GM23338 (cell line): ENCODE results near the gene VPS54. TPM values are rescaled to one million over a fixed set of nuclear protein-coding genes. Genes with fewer than 3 reads are reported as not detected.

ENCODE experiments used
- ATAC-seq: fragments of 200-7000 bp; cut with Tn5 transposase; 3 replicates; pipeline ENCODE4 v1.9.1; 2020
- DNase-seq: peaks from one replicate; pipeline ENCODE4 v3.0.0-alpha.2; 2015; ENCODE audit warnings: low spot score
- H2AFZ ChIP-seq: fragments of 200-600 bp; sonication (generic); 2 replicates; pipeline ENCODE4 v1.8.0; 2016; ENCODE audit warnings: antibody characterized with exemption, mild to moderate bottlenecking, moderate library complexity
- H3F3A ChIP-seq: fragments of 200-600 bp; sonication (generic); replicated peaks from 2 replicates; pipeline ENCODE4 v1.8.0; 2017; ENCODE audit warnings: antibody characterized with exemption, mixed run types, low read depth
- H3K27ac ChIP-seq: fragments of 200-600 bp; sonication (generic); 2 replicates; pipeline ENCODE4 v1.6.1; 2016; ENCODE audit warnings: low read depth
- H3K27me3 ChIP-seq: fragments of 200-600 bp; sonication (generic); 2 replicates; pipeline ENCODE4 v1.8.0; 2016; ENCODE audit warnings: mild to moderate bottlenecking, mixed run types, moderate library complexity; ENCODE audit not compliant: insufficient read depth
- H3K36me3 ChIP-seq: fragments of 200-600 bp; sonication (generic); 2 replicates; pipeline ENCODE4 v1.8.0; 2016; ENCODE audit warnings: mild to moderate bottlenecking; ENCODE audit not compliant: insufficient read depth
- H3K4me1 ChIP-seq: fragments of 200-600 bp; sonication (generic); 2 replicates; pipeline ENCODE4 v1.8.0; 2016; ENCODE audit warnings: mild to moderate bottlenecking, moderate library complexity; ENCODE audit not compliant: insufficient read depth
- H3K4me2 ChIP-seq: fragments of 200-600 bp; sonication (generic); 2 replicates; pipeline ENCODE4 v1.7.1; 2017; ENCODE audit warnings: mixed run types
- H3K4me3 ChIP-seq: fragments of 200-600 bp; sonication (generic); 2 replicates; pipeline ENCODE4 v1.6.1; 2016; ENCODE audit warnings: mixed run types
- H3K79me2 ChIP-seq: fragments of 200-600 bp; sonication (generic); replicated peaks from 2 replicates; pipeline ENCODE4 v1.8.0; 2017; ENCODE audit warnings: mild to moderate bottlenecking; ENCODE audit not compliant: insufficient read depth
- H3K9me2 ChIP-seq: fragments of 200-600 bp; sonication (generic); 2 replicates; pipeline ENCODE4 v1.8.0; 2017; ENCODE audit not compliant: insufficient read depth
- H4K20me1 ChIP-seq: fragments of 200-600 bp; sonication (generic); replicated peaks from 2 replicates; pipeline ENCODE4 v1.8.0; 2017; ENCODE audit warnings: mild to moderate bottlenecking; ENCODE audit not compliant: insufficient read depth
- H3K27ac Mint-ChIP-seq: 2 replicates; pipeline ENCODE4 v1.8.0; 2020; ENCODE audit warnings: inconsistent platforms, mild to moderate bottlenecking, moderate library complexity, mixed read lengths
- H3K27me3 Mint-ChIP-seq: 3 replicates; pipeline ENCODE4 v1.8.0; 2022; ENCODE audit warnings: low read depth, mild to moderate bottlenecking, moderate library complexity, mixed read lengths, inconsistent platforms; ENCODE audit not compliant: insufficient read depth, poor library complexity
- H3K36me3 Mint-ChIP-seq: 3 replicates; pipeline ENCODE4 v1.8.0; 2021; ENCODE audit warnings: low read depth, mild to moderate bottlenecking, inconsistent platforms, moderate library complexity, mixed read lengths
- H3K4me1 Mint-ChIP-seq: 3 replicates; pipeline ENCODE4 v1.8.0; 2020; ENCODE audit warnings: mild to moderate bottlenecking, inconsistent platforms, mixed read lengths
- H3K4me3 Mint-ChIP-seq: 3 replicates; pipeline ENCODE4 v1.8.0; 2021; ENCODE audit warnings: moderate library complexity, mild to moderate bottlenecking, inconsistent platforms, mixed read lengths
- H3K9me3 Mint-ChIP-seq: 3 replicates; pipeline ENCODE4 v1.8.0; 2020; ENCODE audit warnings: moderate library complexity, mild to moderate bottlenecking, inconsistent platforms, mixed read lengths
- CREB1 ChIP-seq: fragments of 250-450 bp; sonication (Bioruptor Pico); IDR thresholded peaks from 2 replicates; pipeline ENCODE4 v1.5.0; 2020; ENCODE audit warnings: low read depth, mild to moderate bottlenecking, moderate library complexity
- CTCF ChIP-seq, 2 experiments: fragments of 200-600 bp in 1 of 2; sonication (generic) in 1 of 2; conservative IDR thresholded peaks; 2 replicates each; pipeline versions ENCODE4 v1.5.1 to v1.6.1; 2016 to 2017; ENCODE audit warnings: antibody characterized with exemption in 2 of 2, low read depth in 2 of 2, mild to moderate bottlenecking in 2 of 2, moderate library complexity in 1 of 2
- ETS1 ChIP-seq: IDR thresholded peaks from 2 replicates; pipeline ENCODE4 v1.6.1; 2016; ENCODE audit warnings: antibody characterized with exemption
- EZH2 ChIP-seq: fragments of 200-600 bp; sonication (generic); IDR thresholded peaks from one replicate; pipeline ENCODE4 v1.8.0; 2017; ENCODE audit warnings: antibody characterized with exemption, mild to moderate bottlenecking, low read depth; ENCODE audit not compliant: unreplicated experiment
- EZH2phosphoT487 ChIP-seq: fragments of 200-600 bp; sonication (generic); IDR thresholded peaks from one replicate; pipeline ENCODE4 v1.8.1; 2018; ENCODE audit warnings: antibody characterized with exemption; ENCODE audit not compliant: unreplicated experiment
- JUNB ChIP-seq: IDR thresholded peaks from one replicate; pipeline ENCODE4 v1.6.1; 2016; ENCODE audit warnings: antibody characterized with exemption; ENCODE audit not compliant: unreplicated experiment
- POLR2AphosphoS5 ChIP-seq: IDR thresholded peaks from 2 replicates; pipeline ENCODE4 v1.6.1; 2016; ENCODE audit warnings: antibody characterized with exemption, low read depth
- REST ChIP-seq: IDR thresholded peaks from one replicate; pipeline ENCODE4 v1.6.1; 2018; ENCODE audit warnings: antibody characterized with exemption; ENCODE audit not compliant: unreplicated experiment
- STAT1 ChIP-seq: IDR thresholded peaks from one replicate; pipeline ENCODE4 v1.6.1; 2016; ENCODE audit warnings: antibody characterized with exemption; ENCODE audit not compliant: unreplicated experiment
- ZNF331 ChIP-seq: fragments of 250-450 bp; sonication (Bioruptor Pico); IDR thresholded peaks from 2 replicates; pipeline ENCODE4 v1.5.0; 2020; ENCODE audit warnings: low read depth, mild to moderate bottlenecking, moderate library complexity
- ZNF462 ChIP-seq: fragments of 250-450 bp; sonication (Bioruptor Pico); IDR thresholded peaks from 2 replicates; pipeline ENCODE4 v1.5.0; 2020; ENCODE audit warnings: mild to moderate bottlenecking, moderate library complexity
- polyA plus RNA-seq: library from polyadenylated mRNA; unstranded; fragments of >200 nt; fragmentation: Nextera tagmentation; extraction: Ambion mirVana; gene quantifications from 2 replicates; pipeline ENCODE4 v1.2.1, GENCODE V29; 2016
- total RNA-seq: library from RNA; depleted of rRNA; stranded (reverse); fragments of >200 nt; shearing (Covaris generic); gene quantifications from 2 replicates; pipeline ENCODE4 v1.2.3, GENCODE V29; 2014

The VPS54 gene
- total and polyA plus RNA-seq, 2 experiments from 2014 or later = 6.6 to 17.0 TPM

- peak; percentile 38 for DNase-seq
- TF ChIP-seq JUNB (no peak), ETS1 (no peak), CTCF (conservative IDR thresholded peaks at IDR 0.05; ENCODE audit: low read depth in 2 of 2) (no peak), ZNF462 (CRISPR knock-in tag) (no peak), STAT1 (no peak), ZNF331 (CRISPR knock-in tag) (no peak), EZH2 (no peak), POLR2AphosphoS5 (no peak), REST (no peak), CREB1 (CRISPR knock-in tag) (no peak), EZH2phosphoT487 (no peak)
- H3F3A ChIP-seq = peaks cover 25% of the 10 kb centered on the region
- H3K79me2 ChIP-seq = peaks cover 86% of the 10 kb centered on the region
- no peak overlapping the region for H2AFZ ChIP-seq
- H3K36me3 Mint-ChIP-seq = peaks cover 80% of the 10 kb centered on the region
- H3K27ac ChIP-seq = peak overlapping the region; percentile 78
- no peak overlapping the region for H3K27ac Mint-ChIP-seq
- no peaks in the 10 kb centered on the region for H3K9me2 ChIP-seq
- peak; percentile 28 for ATAC-seq
- peaks cover 6% of the 10 kb centered on the region for H3K27me3 Mint-ChIP-seq
- peak overlapping the region; percentile 24; the same call in 1 of the 2 replicates for H3K4me3 ChIP-seq
- H3K9me3 Mint-ChIP-seq = no peaks in the 10 kb centered on the region
- peaks cover 70% of the 10 kb centered on the region for H4K20me1 ChIP-seq
- H3K4me1 Mint-ChIP-seq = peaks cover 74% of the 10 kb centered on the region
- peaks cover 64% of the 10 kb centered on the region for H3K4me1 ChIP-seq
- no peaks in the 10 kb centered on the region for H3K27me3 ChIP-seq
- H3K36me3 ChIP-seq = peaks cover 41% of the 10 kb centered on the region
- H3K4me2 ChIP-seq = peak overlapping the region; percentile 66
- H3K4me3 Mint-ChIP-seq = no peak overlapping the region
These were observed 139.3 kb downstream of the VPS54 start for GRCh38 chr2:63879876-63880433.
